Measurements from ENCODE around the gene LTB4R2. TPM values are rescaled to one million over a fixed set of nuclear protein-coding genes. Genes with fewer than 3 reads are reported as not detected.

Gene LTB4R2
- total RNA-seq, 1 experiment from 2014 or later: 3.1 TPM

- Histone ChIP-seq H3K9me3 (replicated peaks) (no peaks in the 10 kb centered on the region), H3K4me1 (replicated peaks) (no peaks in the 10 kb centered on the region), H3K27me3 (replicated peaks) (no peaks in the 10 kb centered on the region), H3K4me3 (no peak overlapping the region), H3K36me3 (no peaks in the 10 kb centered on the region), H3K27ac (no peak overlapping the region)
- no peak for DNase-seq (ENCODE audit: low read depth in 1 of 2, low spot score in 2 of 2)
Observed at GRCh38 chr14:24282736-24283135, 27.2 kb upstream of the LTB4R2 start.

GRCh38 chr14:24283796-24284460 lies 26.0 kb upstream of the LTB4R2 start:
- Histone ChIP-seq H3K4me3 (no peak overlapping the region), H3K36me3 (no peaks in the 10 kb centered on the region), H3K4me1 (replicated peaks) (no peaks in the 10 kb centered on the region), H3K27me3 (replicated peaks) (no peaks in the 10 kb centered on the region), H3K9me3 (replicated peaks) (no peaks in the 10 kb centered on the region), H3K27ac (no peak overlapping the region)
- no peak for DNase-seq (ENCODE audit: low read depth in 1 of 2, low spot score in 2 of 2)

- H3K4me3 ChIP-seq: no peak overlapping the region
- no peak overlapping the region for H3K27ac ChIP-seq
- no peaks in the 10 kb centered on the region for H3K4me1 ChIP-seq (replicated peaks)
- no peaks in the 10 kb centered on the region for H3K36me3 ChIP-seq
- DNase-seq (ENCODE audit: low read depth in 1 of 2, low spot score in 2 of 2): no peak
- no peaks in the 10 kb centered on the region for H3K9me3 ChIP-seq (replicated peaks)
- no peaks in the 10 kb centered on the region for H3K27me3 ChIP-seq (replicated peaks)
Observed at GRCh38 chr14:24284501-24285035, 25.4 kb upstream of the LTB4R2 start.

GRCh38 chr14:24285351-24285750 lies 24.6 kb upstream of the LTB4R2 start:
- H3K36me3 ChIP-seq: no peaks in the 10 kb centered on the region
- no peak overlapping the region for H3K27ac ChIP-seq
- H3K9me3 ChIP-seq (replicated peaks): no peaks in the 10 kb centered on the region
- no peaks in the 10 kb centered on the region for H3K27me3 ChIP-seq (replicated peaks)
- no peak for DNase-seq (ENCODE audit: low read depth in 1 of 2, low spot score in 2 of 2)
- H3K4me3 ChIP-seq: no peak overlapping the region
- no peaks in the 10 kb centered on the region for H3K4me1 ChIP-seq (replicated peaks)

GRCh38 chr14:24286996-24287395 lies 22.9 kb upstream of the LTB4R2 start:
- Histone ChIP-seq H3K4me3 (no peak overlapping the region), H3K36me3 (peaks cover 5% of the 10 kb centered on the region), H3K27ac (no peak overlapping the region), H3K4me1 (replicated peaks) (no peaks in the 10 kb centered on the region), H3K9me3 (replicated peaks) (no peaks in the 10 kb centered on the region), H3K27me3 (replicated peaks) (no peaks in the 10 kb centered on the region)
- no peak for DNase-seq (ENCODE audit: low read depth in 1 of 2, low spot score in 2 of 2)

GRCh38 chr14:24289649-24290280 lies 20.2 kb upstream of the LTB4R2 start:
- DNase-seq (ENCODE audit: low read depth in 1 of 2, low spot score in 2 of 2): no peak
- peaks cover 5% of the 10 kb centered on the region for H3K36me3 ChIP-seq
- no peaks in the 10 kb centered on the region for H3K9me3 ChIP-seq (replicated peaks)
- H3K27me3 ChIP-seq (replicated peaks): no peaks in the 10 kb centered on the region
- H3K27ac ChIP-seq: no peak overlapping the region
- no peak overlapping the region for H3K4me3 ChIP-seq
- H3K4me1 ChIP-seq (replicated peaks): no peaks in the 10 kb centered on the region

- no peaks in the 10 kb centered on the region for H3K27me3 ChIP-seq (replicated peaks)
- no peak overlapping the region for H3K27ac ChIP-seq
- no peak for DNase-seq (ENCODE audit: low read depth in 1 of 2, low spot score in 2 of 2)
- peaks cover 8% of the 10 kb centered on the region for H3K36me3 ChIP-seq
- no peaks in the 10 kb centered on the region for H3K9me3 ChIP-seq (replicated peaks)
- no peak overlapping the region for H3K4me3 ChIP-seq
- H3K4me1 ChIP-seq (replicated peaks): no peaks in the 10 kb centered on the region
Observed at GRCh38 chr14:24290746-24291145, 19.2 kb upstream of the LTB4R2 start.

- H3K4me3 ChIP-seq: no peak overlapping the region
- H3K9me3 ChIP-seq (replicated peaks): no peaks in the 10 kb centered on the region
- H3K27me3 ChIP-seq (replicated peaks): no peaks in the 10 kb centered on the region
- DNase-seq (ENCODE audit: low read depth in 1 of 2, low spot score in 2 of 2): no peak
- peaks cover 2% of the 10 kb centered on the region for H3K4me1 ChIP-seq (replicated peaks)
- H3K36me3 ChIP-seq: peaks cover 16% of the 10 kb centered on the region
- no peak overlapping the region for H3K27ac ChIP-seq
Observed at GRCh38 chr14:24291446-24292117, 18.4 kb upstream of the LTB4R2 start.

GRCh38 chr14:24292118-24292807 lies 17.7 kb upstream of the LTB4R2 start:
- Histone ChIP-seq H3K27ac (no peak overlapping the region), H3K9me3 (replicated peaks) (no peaks in the 10 kb centered on the region), H3K4me1 (replicated peaks) (peaks cover 6% of the 10 kb centered on the region), H3K4me3 (no peak overlapping the region), H3K27me3 (replicated peaks) (no peaks in the 10 kb centered on the region), H3K36me3 (peaks cover 17% of the 10 kb centered on the region)
- DNase-seq (ENCODE audit: low read depth in 1 of 2, low spot score in 2 of 2): no peak

- DNase-seq (ENCODE audit: low read depth in 1 of 2, low spot score in 2 of 2): no peak
- Histone ChIP-seq H3K27me3 (replicated peaks) (no peaks in the 10 kb centered on the region), H3K27ac (no peak overlapping the region), H3K36me3 (peaks cover 17% of the 10 kb centered on the region), H3K4me1 (replicated peaks) (peaks cover 6% of the 10 kb centered on the region), H3K9me3 (replicated peaks) (no peaks in the 10 kb centered on the region), H3K4me3 (no peak overlapping the region)
Observed at GRCh38 chr14:24293525-24293924, 16.4 kb upstream of the LTB4R2 start.

GRCh38 chr14:24296341-24297157 lies 13.4 kb upstream of the LTB4R2 start:
- peaks cover 24% of the 10 kb centered on the region for H3K4me1 ChIP-seq (replicated peaks)
- no peaks in the 10 kb centered on the region for H3K27me3 ChIP-seq (replicated peaks)
- H3K4me3 ChIP-seq: no peak overlapping the region
- H3K36me3 ChIP-seq: peaks cover 23% of the 10 kb centered on the region
- H3K9me3 ChIP-seq (replicated peaks): no peaks in the 10 kb centered on the region
- H3K27ac ChIP-seq: peak overlapping the region; percentile 51; the same call in 1 of the 2 replicates
- DNase-seq (ENCODE audit: low read depth in 1 of 2, low spot score in 2 of 2): peak; percentile 49 to 78

GRCh38 chr14:24297190-24297964 lies 12.6 kb upstream of the LTB4R2 start:
- no peak for DNase-seq (ENCODE audit: low read depth in 1 of 2, low spot score in 2 of 2)
- Histone ChIP-seq H3K4me3 (no peak overlapping the region), H3K36me3 (peaks cover 28% of the 10 kb centered on the region), H3K4me1 (replicated peaks) (peaks cover 24% of the 10 kb centered on the region), H3K27me3 (replicated peaks) (no peaks in the 10 kb centered on the region), H3K27ac (no peak overlapping the region), H3K9me3 (replicated peaks) (no peaks in the 10 kb centered on the region)
